Naive B cell (primary cell): ENCODE measurements around the gene NFATC1. TPM values are rescaled to one million over a fixed set of nuclear protein-coding genes. Genes with fewer than 3 reads are reported as not detected.

Experiments
- ATAC-seq, 2 donors: fragments of 150-1000 bp; cut with Tn5 transposase; 2 replicates each; pipeline ENCODE4 v1.10.0; 2021; ENCODE audit warnings: low read depth in 2 of 2, mild to moderate bottlenecking in 2 of 2, moderate library complexity in 2 of 2
- DNase-seq: peaks from one replicate; pipeline ENCODE4 v3.0.0; 2022
- H3K27ac Mint-ChIP-seq, 6 donors: one replicate each; pipeline ENCODE4 v1.8.0; 2020 to 2022; ENCODE audit warnings: mild to moderate bottlenecking in 6 of 6, mixed read lengths in 6 of 6, moderate library complexity in 5 of 6, inconsistent platforms in 2 of 6
- H3K27me3 Mint-ChIP-seq, 3 donors: one replicate each; pipeline ENCODE4 v1.8.0; 2021 to 2022; ENCODE audit warnings: mixed read lengths in 3 of 3, mild to moderate bottlenecking in 1 of 3
- H3K36me3 Mint-ChIP-seq, 2 donors: one replicate each; pipeline ENCODE4 v1.8.0; 2020 to 2022; ENCODE audit warnings: mixed read lengths in 2 of 2, inconsistent platforms in 1 of 2, mild to moderate bottlenecking in 1 of 2
- H3K4me1 Mint-ChIP-seq, 3 donors: one replicate each; pipeline ENCODE4 v1.8.0; 2020 to 2022; ENCODE audit warnings: mixed read lengths in 3 of 3, inconsistent platforms in 1 of 3, mild to moderate bottlenecking in 1 of 3, moderate library complexity in 1 of 3
- H3K4me3 Mint-ChIP-seq, 8 donors: one replicate each; pipeline ENCODE4 v1.8.0; 2020 to 2022; ENCODE audit warnings: mild to moderate bottlenecking in 8 of 8, mixed read lengths in 8 of 8, moderate library complexity in 8 of 8, inconsistent platforms in 2 of 8
- H3K9me3 Mint-ChIP-seq, 7 donors: one replicate each; pipeline ENCODE4 v1.8.0; 2020 to 2022; ENCODE audit warnings: mixed read lengths in 7 of 7, mild to moderate bottlenecking in 5 of 7, inconsistent platforms in 2 of 7, moderate library complexity in 1 of 7
- polyA plus RNA-seq, 6 donors: library from polyadenylated mRNA; unstranded; fragments of 300-500 nt; fragmentation: Illumina TruSeq; gene quantifications; one replicate each; pipeline ENCODE4 v1.2.3, GENCODE V29; 2021; ENCODE audit warnings: low read depth in 6 of 6

The NFATC1 gene
- polyA plus RNA-seq, 6 donors from 2014 or later = 35.7 to 77.8 (median 51.1) TPM

DNA sequence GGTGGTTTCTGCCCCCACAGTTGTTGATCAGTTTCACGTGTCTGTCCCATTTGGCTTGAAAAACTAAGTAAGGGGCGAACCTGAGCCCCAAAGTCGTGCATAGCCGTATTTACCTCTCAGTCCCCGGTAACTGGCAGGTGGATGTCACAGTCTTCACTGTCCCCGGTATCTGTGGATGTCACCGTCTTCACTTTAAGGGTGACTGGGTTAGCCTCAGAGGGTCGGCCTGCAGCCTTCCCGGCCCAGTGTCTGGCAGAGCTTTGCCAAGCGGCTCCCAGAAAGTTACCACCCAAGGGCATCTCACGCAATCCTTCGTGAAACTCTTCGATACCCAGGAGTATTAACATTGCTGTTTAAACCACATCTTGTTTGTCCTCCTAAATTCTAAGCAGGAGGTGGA, 158.6 kb downstream of the NFATC1 start:
- Mint-ChIP-seq H3K4me1 (no peaks in the 10 kb centered on the region), H3K27me3 (no peaks in the 10 kb centered on the region), H3K9me3 (no peaks in the 10 kb centered on the region), H3K36me3 (no peaks in the 10 kb centered on the region), H3K4me3 (no peak overlapping the region), H3K27ac (peak overlapping the region in 1 of 6 donors; percentile 35)
- no peak for ATAC-seq
- no peak for DNase-seq

DNA sequence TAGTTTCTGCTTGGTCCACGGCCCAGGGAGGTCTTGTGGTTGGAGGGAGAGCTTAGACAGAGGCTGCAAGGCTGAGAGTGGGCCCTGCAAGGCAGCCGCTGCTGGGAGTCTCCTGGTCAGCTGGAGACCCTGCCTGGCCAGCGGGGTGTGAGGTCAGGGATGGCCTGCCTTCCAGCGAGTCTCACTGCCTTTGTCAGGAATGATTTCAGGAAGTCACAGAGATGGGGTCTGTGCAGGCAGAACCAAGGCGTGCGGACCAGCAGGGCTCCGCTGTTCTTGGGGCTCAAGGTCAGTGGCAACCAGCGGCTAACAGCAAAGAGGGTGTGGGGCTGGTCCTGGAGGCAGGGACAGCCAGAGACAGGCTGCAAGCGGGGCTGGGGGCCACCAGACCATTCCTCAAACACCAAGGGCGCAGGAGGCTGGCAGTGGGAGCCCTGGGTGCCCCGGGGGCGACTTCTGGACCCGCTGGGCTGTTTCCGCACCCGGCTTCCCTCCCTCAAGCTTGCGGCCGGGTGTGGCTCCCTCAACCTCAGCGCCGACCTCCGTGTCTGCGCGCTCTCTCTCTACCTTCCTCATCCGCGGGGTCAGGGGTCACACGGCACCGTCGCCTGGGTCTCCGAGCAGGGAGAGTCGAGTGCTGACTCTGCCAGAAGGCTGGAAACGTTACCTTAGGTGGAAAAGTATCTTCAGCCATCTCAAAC, 159.4 kb downstream of the NFATC1 start:
- Mint-ChIP-seq H3K9me3 (peaks cover 0 to 4% (median 0%) of the 10 kb centered on the region in 7 donors), H3K36me3 (no peaks in the 10 kb centered on the region), H3K4me3 (no peak overlapping the region), H3K27me3 (no peaks in the 10 kb centered on the region), H3K27ac (peak overlapping the region in 1 of 6 donors; percentile 86), H3K4me1 (no peaks in the 10 kb centered on the region)
- no peak for DNase-seq
- no peak for ATAC-seq

DNA sequence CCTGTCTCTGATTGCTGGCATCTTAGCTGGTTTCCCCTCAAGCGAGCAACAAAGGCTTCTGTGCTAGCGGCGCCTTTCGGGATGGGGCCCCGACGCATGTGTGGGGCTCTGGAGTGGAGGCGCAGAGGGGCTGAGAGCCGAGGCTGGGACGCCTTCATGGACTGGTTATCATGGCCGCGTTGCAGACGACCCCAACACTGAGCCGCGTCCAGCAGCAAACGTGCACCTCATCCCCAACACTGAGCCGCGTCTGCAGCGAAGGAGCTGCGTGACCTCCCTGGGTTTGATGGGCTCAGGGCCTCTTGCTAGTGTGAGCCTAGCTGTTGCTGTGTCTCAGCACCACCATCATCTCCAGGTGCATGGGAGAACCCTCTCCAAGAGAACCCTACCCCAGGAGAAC, 160.2 kb downstream of the NFATC1 start:
- H3K36me3 Mint-ChIP-seq = no peaks in the 10 kb centered on the region
- no peaks in the 10 kb centered on the region for H3K4me1 Mint-ChIP-seq
- DNase-seq (no peak), ATAC-seq (no peak)
- H3K27me3 Mint-ChIP-seq = no peaks in the 10 kb centered on the region
- no peak overlapping the region for H3K27ac Mint-ChIP-seq
- H3K9me3 Mint-ChIP-seq = peaks cover 0 to 4% (median 0%) of the 10 kb centered on the region in 7 donors
- peak overlapping the region in 1 of 8 donors; percentile 9 for H3K4me3 Mint-ChIP-seq

DNA sequence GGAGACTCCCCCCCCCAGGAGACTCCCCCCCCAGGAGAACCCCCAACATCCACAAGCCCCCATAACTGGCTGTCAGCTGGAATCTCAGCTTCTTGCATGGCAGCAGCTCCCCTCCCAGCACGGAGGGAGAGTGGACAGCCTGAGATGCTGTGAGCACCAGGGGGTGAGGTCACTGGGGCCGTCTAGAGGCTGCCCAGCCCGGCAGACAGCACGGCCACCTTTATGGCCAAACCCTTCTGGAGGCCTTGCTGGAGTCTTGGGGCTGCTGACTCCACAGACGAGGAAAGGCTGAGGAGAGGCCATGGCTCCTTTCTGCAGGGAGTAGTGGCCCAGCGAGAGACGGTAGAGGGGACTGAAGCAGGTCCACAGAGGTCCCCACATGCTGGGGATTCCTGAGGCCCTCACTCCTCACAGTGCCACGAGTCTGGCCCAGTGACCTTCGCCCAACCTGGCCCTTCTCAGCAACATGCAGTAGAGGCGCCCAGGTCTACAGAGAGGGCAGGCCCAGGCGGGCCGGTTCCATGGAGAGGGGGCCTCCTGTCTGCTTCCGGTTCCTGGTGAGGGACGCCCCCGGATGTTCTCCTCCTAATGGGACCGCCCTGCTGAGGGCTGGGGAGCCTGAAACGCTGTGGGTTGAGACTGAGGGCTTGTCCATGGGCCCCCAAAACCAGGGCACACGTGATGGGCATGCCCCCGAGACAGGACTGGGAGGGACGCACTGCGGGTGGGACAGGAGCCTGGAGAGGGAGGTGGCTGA, 161.3 kb downstream of the NFATC1 start:
- no peaks in the 10 kb centered on the region for H3K27me3 Mint-ChIP-seq
- no peak for DNase-seq
- peaks cover 0 to 4% (median 0%) of the 10 kb centered on the region in 7 donors for H3K9me3 Mint-ChIP-seq
- no peaks in the 10 kb centered on the region for H3K4me1 Mint-ChIP-seq
- no peak overlapping the region for H3K27ac Mint-ChIP-seq
- H3K4me3 Mint-ChIP-seq = no peak overlapping the region
- H3K36me3 Mint-ChIP-seq = no peaks in the 10 kb centered on the region
- ATAC-seq = no peak

DNA sequence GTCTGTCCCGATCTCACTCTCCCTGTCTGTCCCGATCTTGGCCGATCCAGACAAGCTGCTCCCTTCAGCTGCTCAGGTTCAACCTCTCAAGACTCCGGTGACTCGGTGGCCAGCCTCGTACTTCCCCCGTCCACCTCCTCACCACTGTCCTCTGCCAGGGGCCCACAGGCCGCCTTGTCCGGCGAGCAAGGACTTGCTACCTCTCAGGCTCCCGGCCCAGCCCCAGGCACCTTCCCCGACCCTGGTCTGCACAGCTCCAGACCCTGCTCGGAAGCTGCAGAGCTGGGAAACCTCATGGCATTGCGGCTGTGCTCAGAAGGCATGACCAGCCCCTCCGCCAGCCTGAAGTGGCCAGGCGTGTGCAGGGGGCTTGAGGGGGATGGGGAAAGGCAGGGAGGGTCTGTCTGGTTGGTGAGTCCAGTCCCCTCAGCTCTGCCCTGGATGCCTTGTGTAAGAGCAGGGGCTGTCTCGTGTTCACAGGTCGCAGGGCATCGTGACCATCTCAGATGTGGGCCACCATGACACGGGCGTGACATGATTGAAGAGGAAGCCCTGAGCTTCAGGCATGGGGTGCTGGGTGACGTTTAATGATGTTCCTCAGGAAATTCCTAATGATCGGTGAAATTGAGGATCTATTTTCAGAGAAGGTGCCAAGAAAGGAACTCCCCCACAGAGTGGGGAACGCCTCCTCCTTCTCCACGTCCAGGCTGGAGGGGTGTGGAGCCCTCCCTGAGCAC, 162.6 kb downstream of the NFATC1 start:
- Mint-ChIP-seq H3K4me3 (no peak overlapping the region), H3K9me3 (peaks cover 0 to 4% (median 0%) of the 10 kb centered on the region in 7 donors), H3K4me1 (no peaks in the 10 kb centered on the region), H3K27ac (peak overlapping the region in 1 of 6 donors; percentile 69), H3K36me3 (no peaks in the 10 kb centered on the region), H3K27me3 (no peaks in the 10 kb centered on the region)
- ATAC-seq = no peak
- no peak for DNase-seq

DNA sequence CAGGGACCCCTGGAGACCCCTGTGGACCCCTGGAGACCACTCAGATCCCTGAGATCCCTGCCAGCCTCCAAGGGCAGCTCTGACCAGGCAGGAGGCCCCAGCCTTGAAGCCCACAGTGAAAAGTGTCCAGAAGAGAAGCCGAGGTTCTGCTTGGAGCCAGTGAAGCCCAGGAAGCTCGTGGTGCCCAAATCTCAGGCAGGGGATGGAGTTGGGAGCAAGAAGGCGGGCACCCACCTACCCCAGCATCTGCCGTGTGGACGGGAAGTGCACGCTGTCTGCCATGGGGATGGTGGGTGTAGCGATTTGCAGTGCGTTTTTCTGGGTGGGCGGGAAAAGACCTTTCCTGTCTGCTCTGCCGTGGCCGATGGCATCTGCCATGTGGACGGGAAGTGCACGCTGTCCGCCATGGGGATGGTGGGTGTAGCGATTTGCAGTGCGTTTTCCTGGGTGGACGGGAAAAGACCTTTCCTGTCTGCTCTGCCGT, 163.2 kb downstream of the NFATC1 start:
- no peaks in the 10 kb centered on the region for H3K4me1 Mint-ChIP-seq
- no peak for ATAC-seq
- H3K27ac Mint-ChIP-seq = no peak overlapping the region
- no peaks in the 10 kb centered on the region for H3K27me3 Mint-ChIP-seq
- H3K9me3 Mint-ChIP-seq = peaks cover 0 to 7% (median 0%) of the 10 kb centered on the region in 7 donors
- no peak for DNase-seq
- H3K36me3 Mint-ChIP-seq = no peaks in the 10 kb centered on the region
- peak overlapping the region in 1 of 8 donors; percentile 35 for H3K4me3 Mint-ChIP-seq

DNA sequence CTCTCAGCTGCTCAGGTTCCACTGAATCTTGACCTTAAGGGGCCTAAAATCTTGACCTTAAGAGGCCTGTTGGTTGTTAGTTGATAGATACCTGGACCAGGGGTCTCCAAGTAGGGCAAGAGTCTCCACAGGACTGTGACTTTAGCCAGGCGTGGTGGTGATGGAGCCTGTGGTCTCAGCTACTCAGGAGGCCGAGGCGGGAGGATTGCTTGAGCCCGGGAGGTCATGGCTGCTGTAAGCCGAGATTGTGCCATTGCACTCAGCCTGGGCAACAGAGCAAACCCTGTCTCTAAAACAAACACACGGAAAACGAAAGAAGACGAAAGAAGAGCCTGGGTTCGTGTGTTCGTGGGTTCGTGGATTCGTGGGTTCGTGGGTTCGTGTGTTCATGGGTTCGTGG, 163.7 kb downstream of the NFATC1 start:
- DNase-seq (no peak), ATAC-seq (no peak)
- no peaks in the 10 kb centered on the region for H3K36me3 Mint-ChIP-seq
- peaks cover 0 to 7% (median 0%) of the 10 kb centered on the region in 7 donors for H3K9me3 Mint-ChIP-seq
- H3K27me3 Mint-ChIP-seq = no peaks in the 10 kb centered on the region
- H3K27ac Mint-ChIP-seq = peak overlapping the region in 2 of 6 donors; percentile 4 to 59
- no peaks in the 10 kb centered on the region for H3K4me1 Mint-ChIP-seq
- H3K4me3 Mint-ChIP-seq = no peak overlapping the region

DNA sequence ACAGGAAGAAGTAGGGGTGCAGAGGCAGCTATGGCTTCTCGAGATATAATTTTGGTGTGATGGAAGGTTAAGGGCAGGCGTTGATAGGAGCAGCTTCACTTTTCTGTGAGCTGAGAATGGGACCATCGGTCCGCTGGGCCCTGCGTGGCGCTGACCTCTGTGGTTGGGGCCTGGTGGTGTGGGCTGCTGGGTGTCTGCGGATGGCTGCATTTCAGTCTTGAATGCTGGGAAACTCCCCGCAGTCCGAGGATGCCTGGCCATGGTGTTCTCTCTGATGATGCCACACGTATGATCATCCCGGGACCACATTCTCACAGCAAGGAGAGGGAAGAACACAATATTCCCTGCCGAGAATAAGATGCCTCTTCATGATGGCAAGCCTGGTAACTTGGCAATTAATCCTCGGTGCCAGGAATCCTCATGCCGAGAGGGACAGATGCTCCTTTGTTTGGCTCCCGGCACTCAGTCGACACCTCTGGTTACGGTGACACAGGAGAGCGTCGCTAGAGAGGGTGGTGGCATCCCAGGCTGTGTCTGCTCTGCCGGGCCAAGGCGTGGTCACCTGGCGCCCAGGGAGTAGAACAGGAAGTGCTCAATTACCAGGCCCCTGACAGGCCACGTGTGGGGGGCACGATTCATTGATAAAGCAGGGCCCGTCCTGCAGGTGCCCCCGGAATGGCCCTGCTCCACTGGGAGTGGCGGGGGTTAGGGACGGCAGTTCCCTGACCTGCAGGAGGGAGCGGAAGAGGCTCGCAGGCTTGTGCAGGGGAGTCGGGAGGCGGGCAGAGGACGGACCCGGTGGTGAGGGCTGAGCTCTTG, 164.5 kb downstream of the NFATC1 start:
- no peak for ATAC-seq
- H3K36me3 Mint-ChIP-seq = no peaks in the 10 kb centered on the region
- no peaks in the 10 kb centered on the region for H3K4me1 Mint-ChIP-seq
- DNase-seq = no peak
- peak overlapping the region in 3 of 6 donors; percentile 4 to 59 (median 46) for H3K27ac Mint-ChIP-seq
- peaks cover 0 to 7% (median 0%) of the 10 kb centered on the region in 7 donors for H3K9me3 Mint-ChIP-seq
- H3K27me3 Mint-ChIP-seq = no peaks in the 10 kb centered on the region
- H3K4me3 Mint-ChIP-seq = no peak overlapping the region

DNA sequence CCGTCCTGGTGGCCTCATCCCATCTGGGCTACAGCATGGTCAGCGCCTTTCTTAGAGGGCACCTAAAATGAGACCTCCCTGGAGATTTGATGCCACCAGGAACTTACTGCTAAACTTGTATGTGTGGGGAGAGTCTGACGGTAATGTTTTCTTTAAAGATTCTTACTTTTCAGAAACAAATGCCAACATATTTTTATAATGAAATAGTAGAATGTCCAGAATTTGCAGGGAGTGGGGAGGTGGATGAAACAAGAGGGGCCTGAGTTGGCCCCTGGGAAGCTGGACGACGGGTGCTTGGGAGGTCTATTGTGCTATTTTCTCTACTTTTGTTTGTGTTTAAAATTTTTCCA, 165.1 kb downstream of the NFATC1 start:
- no peaks in the 10 kb centered on the region for H3K36me3 Mint-ChIP-seq

DNA sequence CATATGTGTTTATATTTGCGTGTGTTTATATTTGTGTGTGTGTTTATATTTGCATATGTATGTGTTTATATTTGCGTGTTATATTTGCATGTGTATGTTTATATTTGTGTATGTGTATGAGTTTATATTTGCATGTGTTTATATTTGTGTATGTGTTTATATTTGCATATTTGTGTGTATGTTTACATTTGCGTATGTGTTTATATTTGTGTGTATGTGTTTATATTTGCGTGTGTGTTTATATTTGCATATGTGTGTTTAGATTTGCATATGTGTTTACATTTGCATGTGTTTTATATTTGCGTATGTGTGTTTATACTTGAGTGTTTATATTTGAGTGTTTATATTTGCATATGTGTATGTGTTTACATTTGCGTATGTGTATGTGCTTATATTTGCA, 168.2 kb downstream of the NFATC1 start:
- Mint-ChIP-seq H3K4me1 (peaks cover 0 to 5% (median 0%) of the 10 kb centered on the region in 3 donors), H3K27me3 (no peaks in the 10 kb centered on the region), H3K36me3 (no peaks in the 10 kb centered on the region), H3K27ac (peak overlapping the region in 1 of 6 donors; percentile 27), H3K9me3 (peaks cover 0 to 7% (median 0%) of the 10 kb centered on the region in 7 donors), H3K4me3 (no peak overlapping the region)
- DNase-seq (no peak), ATAC-seq (no peak)

More for the DNA sequence above, 165.1 kb downstream of the NFATC1 start:
- Mint-ChIP-seq H3K4me3 (no peak overlapping the region), H3K27ac (no peak overlapping the region), H3K4me1 (no peaks in the 10 kb centered on the region), H3K27me3 (no peaks in the 10 kb centered on the region), H3K9me3 (peaks cover 0 to 7% (median 0%) of the 10 kb centered on the region in 7 donors)
- ATAC-seq (no peak), DNase-seq (no peak)

DNA sequence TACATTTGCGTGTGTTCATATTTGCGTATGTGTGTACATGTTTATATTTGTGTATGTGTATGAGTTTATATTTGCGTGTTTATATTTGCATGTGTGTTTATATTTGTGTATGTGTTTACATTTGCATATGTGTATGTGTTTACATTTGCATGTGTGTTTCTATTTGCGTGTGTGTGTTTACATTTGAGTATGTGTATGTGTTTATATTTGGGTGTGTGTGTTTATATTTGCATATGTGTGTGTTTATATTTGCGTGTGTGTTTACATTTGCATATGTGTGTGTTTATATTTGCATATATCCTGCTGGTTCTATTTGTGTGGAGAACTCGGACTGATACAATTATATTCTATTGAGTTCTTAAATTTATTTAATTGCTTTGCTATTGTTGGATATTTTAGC, 168.7 kb downstream of the NFATC1 start:
- Mint-ChIP-seq H3K4me3 (no peak overlapping the region), H3K27ac (no peak overlapping the region)
- ATAC-seq = no peak

DNA sequence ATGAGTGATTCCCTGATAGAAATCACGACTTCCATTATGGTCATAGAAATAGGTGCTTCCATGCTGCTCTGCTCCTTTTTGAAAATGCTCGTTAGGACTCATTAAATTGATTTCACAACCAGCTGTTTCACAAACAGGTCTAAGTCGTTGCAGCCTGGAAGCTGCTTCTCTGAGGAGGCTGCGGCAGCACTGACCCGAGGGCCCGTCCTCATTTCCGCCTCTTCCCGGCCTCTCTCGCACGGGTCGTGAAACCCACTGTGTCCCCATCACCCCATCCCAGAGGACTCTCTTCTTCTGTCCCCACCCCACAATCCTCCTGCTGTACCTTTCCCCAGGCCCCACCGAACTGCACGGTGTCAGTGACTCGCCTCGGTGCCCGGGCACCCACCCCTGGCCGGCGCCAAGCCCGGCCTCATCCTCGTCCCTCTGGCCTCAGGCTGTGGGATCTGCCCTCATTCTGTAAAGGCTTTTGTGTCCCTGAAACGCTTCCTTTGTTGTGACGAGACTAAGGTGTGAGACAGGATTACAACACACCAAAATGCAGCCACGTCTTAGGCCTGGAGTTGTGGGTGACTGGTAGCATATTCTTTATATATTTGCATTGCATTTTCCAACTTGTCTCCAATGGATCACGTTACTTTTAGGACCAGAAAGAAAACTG, 171.2 kb downstream of the NFATC1 start:
- H3K27ac Mint-ChIP-seq = peak overlapping the region in 1 of 6 donors; percentile 63
- H3K9me3 Mint-ChIP-seq = peaks cover 0 to 9% (median 4%) of the 10 kb centered on the region in 7 donors
- ATAC-seq = no peak
- DNase-seq = no peak
- H3K36me3 Mint-ChIP-seq = peaks cover 5 to 9% of the 10 kb centered on the region in 2 donors
- peak overlapping the region in 1 of 8 donors; percentile 75 for H3K4me3 Mint-ChIP-seq
- peaks cover 2 to 5% (median 4%) of the 10 kb centered on the region in 3 donors for H3K4me1 Mint-ChIP-seq
- H3K27me3 Mint-ChIP-seq = peaks cover 0 to 8% (median 0%) of the 10 kb centered on the region in 3 donors

More for the DNA sequence above, 168.7 kb downstream of the NFATC1 start:
- peaks cover 0 to under 1% (median 0%) of the 10 kb centered on the region in 3 donors for H3K27me3 Mint-ChIP-seq
- DNase-seq = no peak
- H3K4me1 Mint-ChIP-seq = peaks cover 0 to 5% (median 0%) of the 10 kb centered on the region in 3 donors
- H3K9me3 Mint-ChIP-seq = peaks cover 0 to 7% (median 0%) of the 10 kb centered on the region in 7 donors
- peaks cover 0 to under 1% of the 10 kb centered on the region in 2 donors for H3K36me3 Mint-ChIP-seq
